Gastroesophageal sphincter (tissue), 3 donors: ENCODE results near the gene GALK2.

Experiments used
- CTCF ChIP-seq, 4 experiments: fragments of 200-600 bp in 2 of 4; fragments of 450-650 bp in 2 of 4; sonication (generic) in 1 of 4; IDR thresholded peaks; one replicate each; pipeline ENCODE4 v1.5.1; 2017 to 2019; ENCODE audit warnings: antibody characterized with exemption in 4 of 4, mild to moderate bottlenecking in 2 of 4, moderate library complexity in 2 of 4
- EP300 ChIP-seq: sonication (generic); formaldehyde crosslinking; IDR thresholded peaks from one replicate; pipeline ENCODE4 v1.6.1; 2017; ENCODE audit warnings: antibody characterized with exemption, mild to moderate bottlenecking
- POLR2A ChIP-seq, 2 donors: fragments of 450-650 bp; IDR thresholded peaks; one replicate each; pipeline ENCODE4 v1.6.1; 2017; ENCODE audit warnings: antibody characterized with exemption in 2 of 2, mild to moderate bottlenecking in 2 of 2, moderate library complexity in 1 of 2
- POLR2AphosphoS5 ChIP-seq: sonication (generic); formaldehyde crosslinking; IDR thresholded peaks from one replicate; pipeline ENCODE4 v1.6.1; 2017; ENCODE audit warnings: antibody characterized with exemption

GRCh38 chr15:49124371-49124770 lies 45.7 kb upstream of the GALK2 start:
- TF ChIP-seq EP300 (no peak), POLR2A (IDR thresholded peaks at IDR 0.05) (no peak), CTCF (IDR thresholded peaks at IDR 0.05) (no peak), POLR2AphosphoS5 (no peak)
